ENCODE measurements around the gene HPS1. TPM values are rescaled to one million over a fixed set of nuclear protein-coding genes. Genes with fewer than 3 reads are reported as not detected.

The HPS1 gene
- total RNA-seq, 1 experiment from 2014 or later: 47.4 TPM

DNA sequence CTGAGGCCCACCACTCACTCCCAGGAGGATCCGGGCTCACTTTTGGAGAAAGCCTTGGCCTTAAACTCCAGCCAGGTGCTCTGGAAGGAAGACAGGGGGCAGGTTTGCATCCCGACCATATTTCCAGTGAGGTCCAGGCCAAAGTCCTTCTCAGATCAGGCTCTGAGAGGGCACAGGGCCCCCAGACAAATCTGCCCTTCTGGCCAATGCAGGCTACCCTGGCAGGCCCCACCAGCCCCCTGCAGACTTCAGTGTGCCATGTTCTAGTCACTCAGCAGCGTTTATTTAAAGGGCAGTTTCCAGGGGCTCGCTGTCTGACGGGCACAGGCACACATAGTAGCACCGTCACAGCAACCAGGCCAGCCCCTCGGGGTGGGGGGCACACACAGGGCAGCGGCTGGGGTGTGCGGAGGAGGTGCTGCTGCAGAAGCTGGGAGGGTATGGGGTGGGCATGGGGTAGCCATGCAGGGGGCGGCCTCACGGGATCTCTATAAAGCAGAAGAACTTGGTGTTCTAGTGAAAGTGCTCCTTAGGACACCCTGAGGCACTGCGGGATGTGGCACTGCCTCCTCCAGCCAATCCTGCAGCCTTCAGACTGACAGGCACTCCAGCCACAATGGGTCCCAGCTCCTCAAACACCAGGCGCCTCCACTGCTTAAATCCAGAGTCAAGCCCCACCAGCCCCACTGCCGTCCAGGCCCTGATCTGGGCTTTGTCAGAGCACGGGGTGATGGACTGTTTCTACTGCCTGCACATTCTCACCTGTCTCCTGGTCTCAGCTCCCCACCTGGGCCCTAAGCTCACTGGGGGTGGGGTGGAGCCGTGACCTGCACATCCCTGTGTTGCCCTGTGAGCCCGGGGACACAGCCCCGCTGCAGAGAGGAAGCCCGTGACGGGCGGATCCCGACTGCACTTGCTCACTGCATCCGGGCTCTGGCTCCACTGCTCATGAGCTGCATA lies 22.2 kb downstream of the HPS1 start:
- H3K27me3 Mint-ChIP-seq (ENCODE audit: low read depth): no peaks in the 10 kb centered on the region
- H4K91ac ChIP-seq (ENCODE audit: insufficient read length, low read depth, low read length): no peak overlapping the region
- no peaks in the 10 kb centered on the region for H3K9me3 Mint-ChIP-seq
- H3K4me1 Mint-ChIP-seq: peaks cover 2% of the 10 kb centered on the region in 2 experiments; a peak in 2 of 4 replicates
- H2BK120ac ChIP-seq (ENCODE audit: low read depth, low read length, poor library complexity, severe bottlenecking): no peak overlapping the region
- H2AFZ ChIP-seq (ENCODE audit: low read length): no peak overlapping the region
- H3T11ph ChIP-seq (ENCODE audit: low read length): no peak overlapping the region
- no peak overlapping the region for H3K14ac ChIP-seq (ENCODE audit: insufficient read depth, low read length)
- H3K4ac ChIP-seq (ENCODE audit: low read depth, low read length): no peak overlapping the region
- no peak overlapping the region for H2BK5ac ChIP-seq (ENCODE audit: insufficient read length, low read length)
- H3K18ac ChIP-seq (ENCODE audit: insufficient read length, low read depth, low read length): no peak overlapping the region
- TF ChIP-seq, protein P1, sequence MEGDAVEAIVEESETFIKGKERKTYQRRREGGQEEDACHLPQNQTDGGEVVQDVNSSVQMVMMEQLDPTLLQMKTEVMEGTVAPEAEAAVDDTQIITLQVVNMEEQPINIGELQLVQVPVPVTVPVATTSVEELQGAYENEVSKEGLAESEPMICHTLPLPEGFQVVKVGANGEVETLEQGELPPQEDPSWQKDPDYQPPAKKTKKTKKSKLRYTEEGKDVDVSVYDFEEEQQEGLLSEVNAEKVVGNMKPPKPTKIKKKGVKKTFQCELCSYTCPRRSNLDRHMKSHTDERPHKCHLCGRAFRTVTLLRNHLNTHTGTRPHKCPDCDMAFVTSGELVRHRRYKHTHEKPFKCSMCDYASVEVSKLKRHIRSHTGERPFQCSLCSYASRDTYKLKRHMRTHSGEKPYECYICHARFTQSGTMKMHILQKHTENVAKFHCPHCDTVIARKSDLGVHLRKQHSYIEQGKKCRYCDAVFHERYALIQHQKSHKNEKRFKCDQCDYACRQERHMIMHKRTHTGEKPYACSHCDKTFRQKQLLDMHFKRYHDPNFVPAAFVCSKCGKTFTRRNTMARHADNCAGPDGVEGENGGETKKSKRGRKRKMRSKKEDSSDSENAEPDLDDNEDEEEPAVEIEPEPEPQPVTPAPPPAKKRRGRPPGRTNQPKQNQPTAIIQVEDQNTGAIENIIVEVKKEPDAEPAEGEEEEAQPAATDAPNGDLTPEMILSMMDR (conservative IDR thresholded peaks at IDR 0.05): no peak
- DNase-seq: no peak
- H2BK15ac ChIP-seq (ENCODE audit: low read depth, low read length): no peak overlapping the region
- no peak overlapping the region for H4K5ac ChIP-seq (ENCODE audit: insufficient read length, low read depth, low read length)
- no peaks in the 10 kb centered on the region for H3K4me1 ChIP-seq (ENCODE audit: insufficient read depth, low read length)
- H2AK5ac ChIP-seq (ENCODE audit: insufficient read length, low read length): no peak overlapping the region
- no peak overlapping the region for H3K4me2 ChIP-seq (ENCODE audit: insufficient read depth, insufficient read length, low read length)
- H3K23ac ChIP-seq (ENCODE audit: insufficient read length, low read depth, low read length): no peak overlapping the region
- no peaks in the 10 kb centered on the region for H3K27me3 ChIP-seq (ENCODE audit: insufficient read depth, low read length)
- no peak overlapping the region for H3K27ac ChIP-seq (ENCODE audit: insufficient read length, low read depth, low read length)
- peaks cover 0 to 10% (median 5%) of the 10 kb centered on the region in 3 experiments; a peak in 3 of 7 replicates for H3K36me3 Mint-ChIP-seq (ENCODE audit: insufficient read depth in 1 of 3, low read depth in 3 of 3)
- H4K20me1 ChIP-seq (ENCODE audit: control insufficient read depth, insufficient read depth, insufficient read length): no peaks in the 10 kb centered on the region
- no peaks in the 10 kb centered on the region for H3K79me1 ChIP-seq (ENCODE audit: insufficient read depth, low read depth, low read length, poor library complexity, severe bottlenecking)
- no peaks in the 10 kb centered on the region for H3K9me3 ChIP-seq (ENCODE audit: control insufficient read depth, low read depth, low read length)
- no peak overlapping the region for H3K56ac ChIP-seq (ENCODE audit: insufficient read length, low read depth, low read length)
- H3K9ac ChIP-seq (ENCODE audit: extremely low read depth, insufficient read length, low read length): no peak overlapping the region
- no peak overlapping the region for H3K4me3 Mint-ChIP-seq
- no CpG with 5 or more reads among the region's 23 CpGs for WGBS (ENCODE audit: extremely low coverage, insufficient read length, low lambda C conversion rate)
- H2BK12ac ChIP-seq (ENCODE audit: insufficient read length, low read depth, low read length): no peak overlapping the region
- H3K23me2 ChIP-seq (ENCODE audit: insufficient read length, low read depth, low read length, poor library complexity, severe bottlenecking): no peaks in the 10 kb centered on the region
- no peak overlapping the region for H2BK20ac ChIP-seq (ENCODE audit: low read depth, low read length, poor library complexity, severe bottlenecking)
- H4K8ac ChIP-seq (replicated peaks; ENCODE audit: insufficient read length, low read depth, low read length): no peak overlapping the region
- no peak overlapping the region; a peak in 1 of 7 replicates for H3K27ac Mint-ChIP-seq
- H3K79me2 ChIP-seq (ENCODE audit: insufficient read depth, low read length): no peaks in the 10 kb centered on the region
